Neutrophil (primary cell): ENCODE data around the gene DCUN1D5.

Experiments used
- H3K27ac ChIP-seq: fragments of 200-600 bp; sonication (generic); 2 replicates; pipeline ENCODE4 v1.5.1; 2016; ENCODE audit warnings: mild to moderate bottlenecking, moderate library complexity
- H3K27me3 ChIP-seq: fragments of 200-600 bp; sonication (generic); 2 replicates; pipeline ENCODE4 v1.6.0; 2016; ENCODE audit warnings: mild to moderate bottlenecking
- H3K36me3 ChIP-seq: fragments of 200-600 bp; sonication (generic); 2 replicates; pipeline ENCODE4 v1.5.1; 2017
- H3K4me1 ChIP-seq, 2 experiments: fragments of 200-600 bp in 1 of 2; sonication (generic) in 1 of 2; 1 replicate in 1 of 2; 2 replicates in 1 of 2; pipeline versions ENCODE4 v1.5.1 to v1.6.1; 2013 to 2016; ENCODE audit warnings: low read depth in 1 of 2, low read length in 1 of 2, mild to moderate bottlenecking in 1 of 2, moderate library complexity in 1 of 2; ENCODE audit not compliant: control insufficient read depth in 1 of 2, insufficient read depth in 1 of 2
- H3K4me3 ChIP-seq, 2 experiments: fragments of 200-600 bp in 1 of 2; sonication (generic) in 1 of 2; 1 replicate in 1 of 2; 2 replicates in 1 of 2; pipeline ENCODE4 v1.5.1; 2013 to 2016; ENCODE audit warnings: low read depth in 1 of 2, low read length in 1 of 2, mild to moderate bottlenecking in 1 of 2, moderate library complexity in 1 of 2
- H3K9me3 ChIP-seq: fragments of 200-600 bp; sonication (generic); 2 replicates; pipeline ENCODE4 v1.5.1; 2016
- TF ChIP-seq, protein P1 (sequence below): fragments of 200-600 bp; sonication (generic); IDR thresholded peaks from 2 replicates; pipeline ENCODE4 v1.5.1; 2016; ENCODE audit warnings: antibody characterized with exemption

DCUN1D5 gene

DNA sequence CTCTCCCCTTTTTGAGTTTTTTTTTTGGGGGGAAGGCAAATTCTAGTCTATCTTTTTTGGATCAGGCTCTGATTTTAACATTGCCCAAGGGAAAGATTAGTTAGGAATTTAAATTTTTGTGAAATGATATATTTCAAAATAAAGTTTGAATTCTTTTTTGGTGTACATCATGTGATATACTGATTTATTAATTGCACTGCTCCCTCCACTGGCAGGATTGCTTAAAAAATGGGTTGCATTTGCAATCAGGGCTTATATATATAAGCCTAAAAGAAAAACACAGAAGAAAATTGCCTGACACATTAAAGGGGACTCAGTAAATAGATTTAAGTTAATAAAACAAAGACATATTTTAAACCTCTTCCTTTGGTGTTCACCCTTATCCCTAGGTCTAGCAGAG is 18.4 kb upstream of the DCUN1D5 start:
- Histone ChIP-seq H3K36me3 (no peaks in the 10 kb centered on the region), H3K9me3 (no peaks in the 10 kb centered on the region), H3K27me3 (peaks cover 56% of the 10 kb centered on the region), H3K4me1 (peaks cover 8 to 14% of the 10 kb centered on the region in 2 experiments), H3K4me3 (no peak overlapping the region), H3K27ac (no peak overlapping the region)
- TF ChIP-seq, protein P1, sequence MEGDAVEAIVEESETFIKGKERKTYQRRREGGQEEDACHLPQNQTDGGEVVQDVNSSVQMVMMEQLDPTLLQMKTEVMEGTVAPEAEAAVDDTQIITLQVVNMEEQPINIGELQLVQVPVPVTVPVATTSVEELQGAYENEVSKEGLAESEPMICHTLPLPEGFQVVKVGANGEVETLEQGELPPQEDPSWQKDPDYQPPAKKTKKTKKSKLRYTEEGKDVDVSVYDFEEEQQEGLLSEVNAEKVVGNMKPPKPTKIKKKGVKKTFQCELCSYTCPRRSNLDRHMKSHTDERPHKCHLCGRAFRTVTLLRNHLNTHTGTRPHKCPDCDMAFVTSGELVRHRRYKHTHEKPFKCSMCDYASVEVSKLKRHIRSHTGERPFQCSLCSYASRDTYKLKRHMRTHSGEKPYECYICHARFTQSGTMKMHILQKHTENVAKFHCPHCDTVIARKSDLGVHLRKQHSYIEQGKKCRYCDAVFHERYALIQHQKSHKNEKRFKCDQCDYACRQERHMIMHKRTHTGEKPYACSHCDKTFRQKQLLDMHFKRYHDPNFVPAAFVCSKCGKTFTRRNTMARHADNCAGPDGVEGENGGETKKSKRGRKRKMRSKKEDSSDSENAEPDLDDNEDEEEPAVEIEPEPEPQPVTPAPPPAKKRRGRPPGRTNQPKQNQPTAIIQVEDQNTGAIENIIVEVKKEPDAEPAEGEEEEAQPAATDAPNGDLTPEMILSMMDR: no peak

DNA sequence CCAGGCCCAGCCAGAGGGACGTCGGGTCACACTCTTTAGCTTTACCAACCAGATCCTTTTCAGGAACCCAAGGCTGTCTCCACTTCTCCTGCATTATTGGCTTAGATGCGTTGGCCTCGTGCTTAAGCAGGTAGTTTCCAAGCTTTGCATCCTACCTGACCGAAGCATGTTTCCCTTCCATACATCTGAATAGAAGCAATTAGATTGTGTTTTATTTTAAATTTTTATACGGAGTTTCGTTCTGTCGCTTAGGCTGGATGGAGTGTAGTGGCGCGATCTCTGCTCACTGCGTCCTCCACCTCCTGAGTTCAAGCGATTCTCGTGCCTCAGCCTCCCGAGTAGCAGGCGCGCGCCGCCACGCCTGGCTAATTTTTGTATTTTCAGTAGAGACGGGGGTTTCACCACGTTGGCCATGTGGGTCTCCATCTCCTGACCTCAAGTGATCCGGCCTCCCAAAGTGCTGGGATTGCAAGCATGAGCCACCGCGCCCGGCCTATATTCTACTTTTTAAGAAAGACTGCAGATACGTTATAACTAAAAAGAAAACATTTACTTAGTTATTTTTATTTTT is 17.9 kb upstream of the DCUN1D5 start:
- peak overlapping the region; percentile 65 to 67 for H3K4me3 ChIP-seq
- peak overlapping the region; percentile 66 for H3K27ac ChIP-seq
- peaks cover 8 to 14% of the 10 kb centered on the region in 2 experiments for H3K4me1 ChIP-seq
- peaks cover 61% of the 10 kb centered on the region for H3K27me3 ChIP-seq
- TF ChIP-seq, protein P1: no peak
- no peaks in the 10 kb centered on the region for H3K36me3 ChIP-seq
- H3K9me3 ChIP-seq: no peaks in the 10 kb centered on the region

DNA sequence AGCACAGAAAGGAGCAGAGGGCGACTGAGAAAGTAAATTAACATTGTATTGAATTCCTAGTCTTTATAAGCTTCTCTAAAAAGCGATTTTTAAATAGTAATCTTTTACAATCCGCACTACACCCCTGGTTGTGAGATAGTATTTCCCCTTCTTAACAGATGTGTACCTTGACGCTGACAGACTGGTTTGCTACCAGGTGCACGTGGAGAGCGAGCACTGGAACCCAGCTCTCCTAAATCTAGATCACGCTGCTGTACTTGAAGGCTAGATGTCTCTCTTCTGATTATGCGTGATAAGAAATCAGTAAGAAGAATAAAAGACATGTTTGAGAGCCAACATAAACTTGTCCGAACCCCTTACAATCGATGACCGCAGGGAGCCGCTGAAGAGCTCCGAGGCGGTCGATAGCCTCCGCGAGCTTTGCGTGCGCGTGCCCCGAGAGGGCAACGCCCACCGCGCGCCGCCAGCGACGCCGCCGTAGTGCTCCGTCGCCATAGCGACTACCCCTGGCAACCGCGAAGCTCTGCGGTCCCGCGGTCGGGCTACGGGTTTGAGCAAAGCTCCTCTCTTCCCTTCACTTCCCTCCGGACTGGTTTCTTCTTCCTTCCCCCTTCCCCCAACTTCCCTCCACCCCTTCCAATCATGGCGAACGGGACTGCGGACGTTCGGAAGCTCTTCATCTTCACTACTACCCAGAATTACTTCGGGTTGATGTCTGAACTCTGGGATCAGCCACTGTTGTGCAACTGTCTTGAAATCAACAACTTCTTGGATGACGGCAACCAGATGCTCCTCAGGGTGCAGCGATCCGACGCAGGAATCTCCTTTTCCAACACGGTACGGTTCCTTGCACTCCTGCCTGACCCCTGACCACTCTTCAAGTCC is 17.2 kb upstream of the DCUN1D5 start, which contains the start of gene DYNC2H1:
DYNC2H1 (plus strand) TSS at position 494 of the 885 bp plus-strand sequence; CDS start at position 643, 149 bp downstream.
- TF ChIP-seq, protein P1: no peak
- Histone ChIP-seq H3K27ac (peak within 1 kb of the TSS; percentile 66), H3K4me3 (peak within 1 kb of the TSS; percentile 65 to 67), H3K4me1 (peaks cover 8 to 14% of the 10 kb centered on the region in 2 experiments), H3K27me3 (peaks cover 68% of the 10 kb centered on the region), H3K36me3 (no peaks in the 10 kb centered on the region), H3K9me3 (no peaks in the 10 kb centered on the region)

DNA sequence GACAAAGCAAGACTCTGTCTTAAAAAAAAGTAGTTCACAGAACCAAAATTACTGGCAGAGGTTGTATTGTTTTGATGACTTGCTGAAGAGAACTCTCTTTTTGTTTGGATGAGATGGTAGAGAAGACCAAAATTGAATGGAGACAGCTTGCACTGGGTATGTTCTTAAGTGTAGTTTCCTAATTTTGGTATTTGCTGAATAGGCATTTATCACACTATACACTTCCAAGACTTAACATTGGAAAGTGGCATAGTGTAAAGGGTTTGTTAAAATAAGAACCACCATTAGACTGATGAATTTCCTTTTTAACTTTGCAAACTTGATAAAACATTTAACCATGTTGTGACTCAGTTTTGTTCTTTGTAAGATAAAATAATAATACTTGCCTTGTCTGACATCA is 5.3 kb upstream of the DCUN1D5 start:
- H3K4me3 ChIP-seq: no peak overlapping the region
- H3K36me3 ChIP-seq: no peaks in the 10 kb centered on the region
- TF ChIP-seq, protein P1: no peak
- H3K27ac ChIP-seq: no peak overlapping the region
- H3K4me1 ChIP-seq: peaks cover 4 to 5% of the 10 kb centered on the region in 2 experiments
- H3K9me3 ChIP-seq: no peaks in the 10 kb centered on the region
- peaks cover 91% of the 10 kb centered on the region for H3K27me3 ChIP-seq

DNA sequence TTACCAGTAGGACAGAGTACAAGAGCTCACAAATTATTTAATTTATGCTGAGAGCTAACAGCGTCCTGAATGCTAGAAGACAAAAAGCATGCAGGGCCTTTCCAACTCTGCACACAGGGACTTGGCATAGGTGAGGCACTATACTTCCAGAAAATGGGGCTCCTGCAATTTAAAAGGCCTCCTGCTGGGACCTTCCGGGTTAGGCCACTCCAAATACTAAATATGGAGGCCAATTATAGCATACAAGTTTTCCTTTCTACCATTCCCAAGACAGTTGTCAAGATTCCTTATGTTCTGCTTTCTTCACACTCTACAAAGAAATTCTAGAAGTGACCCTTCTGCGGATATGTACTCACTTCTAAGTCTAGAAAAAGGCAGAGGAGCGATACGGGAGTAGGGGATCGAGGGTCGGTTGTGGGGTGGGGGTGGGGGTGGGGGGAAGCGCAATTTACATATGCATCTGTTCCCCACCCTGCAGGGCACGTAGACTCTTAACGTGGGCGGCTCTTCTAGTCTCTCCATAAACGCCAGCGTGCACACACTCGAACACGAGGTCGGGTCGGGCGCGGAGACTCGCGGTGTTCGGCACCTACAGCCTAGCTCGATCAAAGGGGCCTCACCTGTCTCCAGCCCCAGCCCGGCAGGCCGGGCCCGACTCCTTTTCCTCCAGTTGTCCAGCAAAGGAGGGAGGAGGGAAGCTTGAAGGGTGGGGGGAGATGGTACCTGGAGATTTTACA is 728 bp downstream of the DCUN1D5 start:
- Histone ChIP-seq H3K4me3 (peak overlapping the region; percentile 79 to 93), H3K27me3 (peaks cover 35% of the 10 kb centered on the region), H3K4me1 (peaks cover 18 to 20% of the 10 kb centered on the region in 2 experiments), H3K9me3 (no peaks in the 10 kb centered on the region), H3K36me3 (peaks cover 6% of the 10 kb centered on the region), H3K27ac (peak overlapping the region; percentile 78)
- TF ChIP-seq, protein P1: no peak
